Smooth muscle cell (in vitro differentiated cells): ENCODE data around the gene LBX1. TPM values are rescaled to one million over a fixed set of nuclear protein-coding genes. Genes with fewer than 3 reads are reported as not detected.
A peak's percentile ranks its signal among the peaks of the same experiment; 100 is the strongest.

ENCODE experiments used
- DNase-seq: peaks from one replicate; lab custom pipeline; 2025; ENCODE audit not compliant: unreplicated experiment; lab: John Stamatoyannopoulos, UW
- H2AFZ ChIP-seq: fragments of 200-600 bp; sonication (generic); 2 replicates; pipeline ENCODE4 v1.6.0; 2016; ENCODE audit warnings: antibody characterized with exemption, low read depth, mild to moderate bottlenecking
- H3F3A ChIP-seq: fragments of 200-600 bp; sonication (generic); 2 replicates; pipeline ENCODE4 v1.6.0; 2017; ENCODE audit warnings: antibody characterized with exemption, low read depth
- H3K27ac ChIP-seq: fragments of 200-600 bp; sonication (generic); 2 replicates; pipeline ENCODE4 v1.5.1; 2016; ENCODE audit warnings: low read depth, mild to moderate bottlenecking
- H3K27me3 ChIP-seq: fragments of 200-600 bp; sonication (generic); 2 replicates; pipeline ENCODE4 v1.6.1; 2016; ENCODE audit warnings: low read depth, mild to moderate bottlenecking
- H3K36me3 ChIP-seq: fragments of 200-600 bp; sonication (generic); 2 replicates; pipeline ENCODE4 v1.5.1; 2016; ENCODE audit warnings: low read depth
- H3K4me1 ChIP-seq: fragments of 200-600 bp; sonication (generic); 2 replicates; pipeline ENCODE4 v1.5.1; 2016; ENCODE audit warnings: low read depth
- H3K4me2 ChIP-seq: fragments of 200-600 bp; sonication (generic); 2 replicates; pipeline ENCODE4 v1.6.0; 2016; ENCODE audit warnings: mild to moderate bottlenecking
- H3K4me3 ChIP-seq: fragments of 200-600 bp; sonication (generic); 2 replicates; pipeline ENCODE4 v1.5.1; 2016; ENCODE audit warnings: mild to moderate bottlenecking
- H3K79me2 ChIP-seq: fragments of 200-600 bp; sonication (generic); 2 replicates; pipeline ENCODE4 v1.6.0; 2016; ENCODE audit warnings: low read depth, mild to moderate bottlenecking
- H3K9ac ChIP-seq: fragments of 200-600 bp; sonication (generic); 2 replicates; pipeline ENCODE4 v1.6.0; 2016; ENCODE audit warnings: low read depth
- H3K9me3 ChIP-seq: fragments of 200-600 bp; sonication (generic); replicated peaks from 2 replicates; pipeline ENCODE4 v1.5.1; 2016; ENCODE audit warnings: low read depth
- H4K20me1 ChIP-seq: fragments of 200-600 bp; sonication (generic); 2 replicates; pipeline ENCODE4 v1.6.0; 2016; ENCODE audit warnings: low read depth
- WGBS: methylation state at CpG from one replicate; pipeline ENCODE4 v1.1.7; 2016; ENCODE audit warnings: low lambda C conversion rate; 5-methylcytosine and 5-hydroxymethylcytosine counted together
- polyA plus RNA-seq: library from polyadenylated mRNA; unstranded; fragments of >200 nt; fragmentation: Nextera tagmentation; extraction: Ambion mirVana; gene quantifications from 2 replicates; pipeline ENCODE4 v1.2.1, GENCODE V29; 2016
- total RNA-seq: library from RNA; depleted of rRNA; stranded (reverse); fragments of >200 nt; gene quantifications from 2 replicates; pipeline ENCODE4 v1.2.3, GENCODE V29; 2014
- TF ChIP-seq, protein P1 (sequence below): fragments of 200-600 bp; sonication (generic); IDR thresholded peaks from 2 replicates; pipeline ENCODE4 v1.5.1; 2017; ENCODE audit warnings: borderline replicate concordance, mild to moderate bottlenecking, antibody characterized with exemption; ENCODE audit not compliant: insufficient read depth, poor library complexity, severe bottlenecking

The LBX1 gene
- total and polyA plus RNA-seq, 2 experiments from 2014 or later: not detected

DNA sequence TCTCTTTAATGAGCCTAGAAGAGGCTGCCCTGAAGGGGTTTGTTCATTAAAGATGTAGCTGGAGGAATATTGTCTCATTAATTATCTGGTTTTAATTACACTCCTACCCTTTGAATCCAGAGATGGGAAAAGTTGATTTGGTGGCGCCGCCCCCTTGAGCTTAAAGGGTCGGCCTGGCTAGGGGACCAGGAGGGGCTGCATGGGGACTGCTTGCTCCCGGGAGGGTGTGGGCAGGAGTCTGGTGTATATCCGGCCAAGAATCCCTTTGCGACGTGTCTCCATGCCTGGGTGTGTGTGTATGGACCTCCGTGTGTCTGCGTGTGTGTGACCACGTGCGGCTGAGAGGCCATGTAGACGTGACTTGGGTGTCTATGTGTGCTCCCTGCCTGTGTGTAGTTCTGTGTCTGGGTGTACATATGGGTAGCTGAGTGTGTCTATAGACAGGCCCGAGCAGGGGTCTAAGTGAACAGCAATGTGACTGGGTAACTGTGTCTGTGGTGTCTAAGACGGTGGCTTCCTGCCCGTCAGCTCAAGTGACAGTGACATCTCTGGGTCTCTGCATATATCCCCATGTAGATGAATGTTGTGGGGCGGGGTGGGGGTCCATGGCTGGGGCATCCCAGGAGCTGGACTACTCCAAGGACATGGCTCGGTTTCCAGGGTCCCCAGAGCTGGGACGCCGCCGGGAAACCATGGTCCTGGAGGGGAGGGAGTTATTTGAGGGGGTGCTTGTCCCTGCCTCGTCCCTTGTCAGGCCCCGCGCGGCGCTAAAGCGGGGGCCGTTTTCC is 10.7 kb downstream of the LBX1 start:
- no peak for DNase-seq
- Histone ChIP-seq H3K9me3 (no peaks in the 10 kb centered on the region), H4K20me1 (no peaks in the 10 kb centered on the region), H3K27ac (no peak overlapping the region), H3K4me3 (no peak overlapping the region), H3K27me3 (peaks cover 100% of the 10 kb centered on the region), H3F3A (no peaks in the 10 kb centered on the region), H3K36me3 (no peaks in the 10 kb centered on the region), H3K4me2 (no peak overlapping the region), H3K79me2 (no peaks in the 10 kb centered on the region), H3K9ac (no peak overlapping the region), H2AFZ (no peak overlapping the region), H3K4me1 (peaks cover 16% of the 10 kb centered on the region)
- WGBS: 13% methylated on average over 27 of the region's 27 CpGs
- TF ChIP-seq, protein P1, sequence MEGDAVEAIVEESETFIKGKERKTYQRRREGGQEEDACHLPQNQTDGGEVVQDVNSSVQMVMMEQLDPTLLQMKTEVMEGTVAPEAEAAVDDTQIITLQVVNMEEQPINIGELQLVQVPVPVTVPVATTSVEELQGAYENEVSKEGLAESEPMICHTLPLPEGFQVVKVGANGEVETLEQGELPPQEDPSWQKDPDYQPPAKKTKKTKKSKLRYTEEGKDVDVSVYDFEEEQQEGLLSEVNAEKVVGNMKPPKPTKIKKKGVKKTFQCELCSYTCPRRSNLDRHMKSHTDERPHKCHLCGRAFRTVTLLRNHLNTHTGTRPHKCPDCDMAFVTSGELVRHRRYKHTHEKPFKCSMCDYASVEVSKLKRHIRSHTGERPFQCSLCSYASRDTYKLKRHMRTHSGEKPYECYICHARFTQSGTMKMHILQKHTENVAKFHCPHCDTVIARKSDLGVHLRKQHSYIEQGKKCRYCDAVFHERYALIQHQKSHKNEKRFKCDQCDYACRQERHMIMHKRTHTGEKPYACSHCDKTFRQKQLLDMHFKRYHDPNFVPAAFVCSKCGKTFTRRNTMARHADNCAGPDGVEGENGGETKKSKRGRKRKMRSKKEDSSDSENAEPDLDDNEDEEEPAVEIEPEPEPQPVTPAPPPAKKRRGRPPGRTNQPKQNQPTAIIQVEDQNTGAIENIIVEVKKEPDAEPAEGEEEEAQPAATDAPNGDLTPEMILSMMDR: no peak

DNA sequence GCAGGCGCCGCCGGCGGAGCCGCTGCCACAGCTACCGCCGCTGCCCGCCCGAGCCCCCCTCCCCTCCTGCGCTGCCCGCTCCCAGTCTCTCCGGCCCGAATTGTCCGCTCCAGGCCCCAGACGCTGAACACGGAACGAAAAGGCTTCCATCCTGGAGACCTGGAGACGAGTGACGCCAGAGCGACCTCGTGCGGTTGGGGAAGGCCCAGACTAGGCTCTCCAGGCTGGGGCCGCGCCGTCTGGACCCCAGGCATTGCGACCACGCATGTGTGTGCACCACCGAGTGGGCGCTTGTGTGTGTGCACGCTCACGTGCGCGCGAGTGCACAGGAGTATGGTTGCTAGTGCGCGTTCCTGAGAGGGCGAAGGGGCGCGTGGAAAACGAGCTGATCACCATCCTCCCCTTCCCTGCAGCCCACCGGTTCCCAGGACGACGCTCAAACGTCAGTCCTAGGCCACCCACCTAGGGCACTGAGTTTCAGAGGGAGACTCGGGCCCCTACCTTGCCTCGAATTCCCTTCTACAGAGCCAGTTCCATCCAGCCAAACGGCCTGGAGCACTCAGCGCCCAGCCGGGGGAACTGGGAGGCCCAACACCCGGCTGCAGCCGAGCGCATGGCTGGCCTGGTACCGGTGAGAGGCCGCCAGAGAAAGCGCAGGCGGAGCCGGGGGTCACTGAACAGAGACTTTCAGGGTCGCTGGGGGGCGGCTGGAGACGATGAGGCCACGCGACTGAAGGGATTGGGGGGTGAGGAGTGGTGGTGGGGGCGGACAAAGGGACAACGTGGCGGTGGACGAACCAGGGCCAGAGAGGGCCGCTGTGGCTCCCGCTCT is 11.6 kb downstream of the LBX1 start:
- no peaks in the 10 kb centered on the region for H3K36me3 ChIP-seq
- H2AFZ ChIP-seq: no peak overlapping the region
- no peak for DNase-seq
- H3K27ac ChIP-seq: no peak overlapping the region
- no peak overlapping the region for H3K4me3 ChIP-seq
- TF ChIP-seq, protein P1: peak; percentile 36
- no peaks in the 10 kb centered on the region for H4K20me1 ChIP-seq
- H3K27me3 ChIP-seq: peaks cover 100% of the 10 kb centered on the region
- H3K79me2 ChIP-seq: no peaks in the 10 kb centered on the region
- 3% methylated on average over 64 of the region's 68 CpGs for WGBS
- H3K9me3 ChIP-seq: no peaks in the 10 kb centered on the region
- peak overlapping the region; percentile 77 for H3K4me2 ChIP-seq
- H3F3A ChIP-seq: no peaks in the 10 kb centered on the region
- no peak overlapping the region for H3K9ac ChIP-seq
- peaks cover 16% of the 10 kb centered on the region for H3K4me1 ChIP-seq

DNA sequence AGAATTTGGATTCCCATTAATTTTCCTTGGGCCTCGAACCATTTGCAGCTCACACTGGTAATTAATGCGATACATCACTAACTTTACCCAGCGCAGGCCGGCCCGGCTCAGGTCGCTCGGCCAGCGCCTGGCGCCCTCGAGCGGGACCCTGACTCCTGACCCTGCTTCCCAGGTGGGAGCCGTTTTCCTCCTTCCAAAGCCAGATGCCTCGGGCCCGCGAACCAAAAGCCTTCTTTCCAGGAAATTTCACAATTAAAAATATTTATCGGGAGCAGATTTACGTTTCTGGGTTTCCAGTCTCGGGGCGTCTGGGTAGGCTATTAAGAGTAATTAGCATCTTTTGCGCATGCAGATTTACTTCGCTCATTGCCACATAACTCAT is 12.2 kb downstream of the LBX1 start:
- whole genome bisulfite sequencing: 3% methylated on average over 21 of the region's 21 CpGs
- Histone ChIP-seq H3K4me1 (peaks cover 16% of the 10 kb centered on the region), H3K4me2 (peak overlapping the region; percentile 77), H3K27me3 (peaks cover 100% of the 10 kb centered on the region), H3K79me2 (no peaks in the 10 kb centered on the region), H4K20me1 (no peaks in the 10 kb centered on the region), H3K36me3 (no peaks in the 10 kb centered on the region), H3K4me3 (no peak overlapping the region), H3K27ac (no peak overlapping the region), H3K9me3 (no peaks in the 10 kb centered on the region), H3K9ac (no peak overlapping the region), H2AFZ (no peak overlapping the region), H3F3A (no peaks in the 10 kb centered on the region)
- DNase-seq: no peak
- TF ChIP-seq, protein P1: no peak
